ENCODE measurements around the gene PBX3.

PBX3 gene

GRCh38 chr9:126016579-126017290 is 269.6 kb downstream of the PBX3 start:
- FAIRE-seq = no peak
- no peak for DNase-seq (ENCODE audit: insufficient read length, low spot score)
- TF ChIP-seq TAF1 (IDR thresholded peaks at IDR 0.05; ENCODE audit: low read depth, low read length) (no peak), POU2F2 (IDR thresholded peaks at IDR 0.05; ENCODE audit: low read depth, low read length) (no peak), POLR2A (IDR thresholded peaks at IDR 0.05; ENCODE audit: low read depth, low read length) (no peak), POLR2AphosphoS5 (IDR thresholded peaks at IDR 0.05; ENCODE audit: low read depth, low read length) (no peak), SPI1 (IDR thresholded peaks at IDR 0.05; ENCODE audit: low read depth, low read length) (no peak), PAX5 (IDR thresholded peaks at IDR 0.05; ENCODE audit: insufficient read depth, low read length, severe bottlenecking) (no peak)
